MM.1S (cell line): ENCODE results near the gene NFXL1.
A peak's percentile ranks its signal among the peaks of the same experiment; 100 is the strongest.

ENCODE experiments used
- DNase-seq: peaks from one replicate; pipeline ENCODE4 v3.0.0-alpha.2; 2015
- H2AFZ ChIP-seq: fragments of 300-600 bp; sonication (generic); 2 replicates; pipeline ENCODE4 v1.6.0; 2016; ENCODE audit warnings: antibody characterized with exemption, low read length
- H3F3A ChIP-seq: fragments of 300-600 bp; sonication (generic); 2 replicates; pipeline ENCODE4 v1.6.1; 2016; ENCODE audit warnings: mild to moderate bottlenecking, antibody characterized with exemption, low read length, moderate library complexity, mixed read lengths; ENCODE audit not compliant: insufficient read depth
- H3K27ac ChIP-seq: fragments of 300-600 bp; sonication (generic); 2 replicates; pipeline ENCODE4 v1.5.1; 2016; ENCODE audit warnings: mild to moderate bottlenecking, low read length
- H3K27me3 ChIP-seq: fragments of 300-600 bp; sonication (generic); replicated peaks from 2 replicates; pipeline ENCODE4 v1.6.0; 2016; ENCODE audit warnings: low read length; ENCODE audit not compliant: insufficient read depth
- H3K36me3 ChIP-seq: fragments of 300-600 bp; sonication (generic); replicated peaks from 2 replicates; pipeline ENCODE4 v1.6.1; 2016; ENCODE audit warnings: mild to moderate bottlenecking, low read length, mixed read lengths; ENCODE audit not compliant: insufficient read depth
- H3K4me1 ChIP-seq: fragments of 300-600 bp; sonication (generic); 2 replicates; pipeline ENCODE4 v1.6.1; 2016; ENCODE audit warnings: low read length, mixed read lengths
- H3K4me2 ChIP-seq: fragments of 300-600 bp; sonication (generic); 2 replicates; pipeline ENCODE4 v1.6.0; 2016; ENCODE audit warnings: low read depth, low read length
- H3K4me3 ChIP-seq: fragments of 300-600 bp; sonication (generic); 2 replicates; pipeline ENCODE4 v1.5.1; 2016; ENCODE audit warnings: low read length, mixed read lengths
- H3K79me2 ChIP-seq: fragments of 300-600 bp; sonication (generic); 2 replicates; pipeline ENCODE4 v1.6.1; 2016; ENCODE audit warnings: mixed run types, low read length, mixed read lengths
- H3K9ac ChIP-seq: fragments of 300-600 bp; sonication (generic); 2 replicates; pipeline ENCODE4 v1.6.1; 2016; ENCODE audit warnings: low read length, mixed read lengths
- H3K9me2 ChIP-seq: fragments of 300-600 bp; sonication (generic); replicated peaks from 2 replicates; pipeline ENCODE4 v1.6.1; 2016; ENCODE audit warnings: mild to moderate bottlenecking, low read length, mixed read lengths; ENCODE audit not compliant: insufficient read depth
- H3K9me3 ChIP-seq: fragments of 300-600 bp; sonication (generic); replicated peaks from 2 replicates; pipeline ENCODE4 v1.6.1; 2016; ENCODE audit warnings: mild to moderate bottlenecking, low read length, mixed read lengths; ENCODE audit not compliant: insufficient read depth
- H4K20me1 ChIP-seq: fragments of 300-600 bp; sonication (generic); 2 replicates; pipeline ENCODE4 v1.6.1; 2016; ENCODE audit warnings: mild to moderate bottlenecking, low read length, moderate library complexity, mixed read lengths; ENCODE audit not compliant: insufficient read depth
- EZH2 ChIP-seq: fragments of 300-600 bp; sonication (generic); optimal IDR thresholded peaks from 2 replicates; pipeline ENCODE3; 2017; ENCODE audit warnings: low read depth, mild to moderate bottlenecking, antibody characterized with exemption, low read length, mixed read lengths
- EZH2phosphoT487 ChIP-seq: fragments of 300-600 bp; sonication (generic); IDR thresholded peaks from 2 replicates; pipeline ENCODE4 v1.6.1; 2018; ENCODE audit warnings: antibody characterized with exemption, low read length
- TF ChIP-seq, protein P1 (sequence below): fragments of 300-600 bp; sonication (generic); IDR thresholded peaks from 2 replicates; pipeline ENCODE4 v1.5.1; 2016; ENCODE audit warnings: antibody characterized with exemption, low read length, mixed read lengths

NFXL1 gene

GRCh38 chr4:47913330-47913729 is 1.1 kb downstream of the NFXL1 start:
- Histone ChIP-seq H3K79me2 (peaks cover 40% of the 10 kb centered on the region), H3K9me2 (no peaks in the 10 kb centered on the region), H3K4me3 (peak overlapping the region; percentile 92), H3K36me3 (no peaks in the 10 kb centered on the region), H3K4me1 (peaks cover 14% of the 10 kb centered on the region), H3K9ac (peak overlapping the region; percentile 96), H2AFZ (peak overlapping the region; percentile 93), H3K27me3 (no peaks in the 10 kb centered on the region), H4K20me1 (no peaks in the 10 kb centered on the region), H3K27ac (peak overlapping the region; percentile 75; the same call in 1 of the 2 replicates), H3F3A (no peaks in the 10 kb centered on the region), H3K9me3 (no peaks in the 10 kb centered on the region), H3K4me2 (peak overlapping the region; percentile 97)
- TF ChIP-seq EZH2 (no peak), EZH2phosphoT487 (no peak)
- TF ChIP-seq, protein P1, sequence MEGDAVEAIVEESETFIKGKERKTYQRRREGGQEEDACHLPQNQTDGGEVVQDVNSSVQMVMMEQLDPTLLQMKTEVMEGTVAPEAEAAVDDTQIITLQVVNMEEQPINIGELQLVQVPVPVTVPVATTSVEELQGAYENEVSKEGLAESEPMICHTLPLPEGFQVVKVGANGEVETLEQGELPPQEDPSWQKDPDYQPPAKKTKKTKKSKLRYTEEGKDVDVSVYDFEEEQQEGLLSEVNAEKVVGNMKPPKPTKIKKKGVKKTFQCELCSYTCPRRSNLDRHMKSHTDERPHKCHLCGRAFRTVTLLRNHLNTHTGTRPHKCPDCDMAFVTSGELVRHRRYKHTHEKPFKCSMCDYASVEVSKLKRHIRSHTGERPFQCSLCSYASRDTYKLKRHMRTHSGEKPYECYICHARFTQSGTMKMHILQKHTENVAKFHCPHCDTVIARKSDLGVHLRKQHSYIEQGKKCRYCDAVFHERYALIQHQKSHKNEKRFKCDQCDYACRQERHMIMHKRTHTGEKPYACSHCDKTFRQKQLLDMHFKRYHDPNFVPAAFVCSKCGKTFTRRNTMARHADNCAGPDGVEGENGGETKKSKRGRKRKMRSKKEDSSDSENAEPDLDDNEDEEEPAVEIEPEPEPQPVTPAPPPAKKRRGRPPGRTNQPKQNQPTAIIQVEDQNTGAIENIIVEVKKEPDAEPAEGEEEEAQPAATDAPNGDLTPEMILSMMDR, result no peak
- no peak for DNase-seq

DNA sequence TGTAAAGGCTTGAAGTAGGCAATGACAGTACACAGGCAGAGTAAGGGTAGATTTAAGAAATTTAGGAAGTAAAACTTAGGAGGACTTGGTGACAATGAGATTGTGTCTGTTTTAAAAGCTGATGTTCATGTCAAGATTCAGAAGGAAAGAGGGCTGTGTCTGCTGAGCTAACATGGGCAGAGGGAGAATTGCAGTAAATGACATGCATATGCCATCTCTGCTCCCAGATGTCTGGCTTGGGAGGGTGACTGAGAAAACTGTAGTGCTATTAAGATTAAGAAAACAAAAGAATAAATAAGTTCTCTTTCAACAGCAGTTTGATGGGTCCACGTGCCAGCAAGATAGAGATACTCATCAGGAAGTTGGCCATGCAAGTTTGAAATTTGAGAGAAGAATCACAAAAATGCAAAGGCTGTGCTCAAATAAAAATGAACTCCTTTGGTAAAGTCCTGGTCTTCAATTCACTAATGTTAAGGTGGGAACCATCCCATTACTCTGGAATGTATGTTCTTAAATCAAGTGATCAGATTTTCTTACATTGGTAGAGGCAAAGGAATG is 7.2 kb downstream of the NFXL1 start:
- H2AFZ ChIP-seq, result no peak overlapping the region
- no peak overlapping the region for H3K9ac ChIP-seq
- no peak overlapping the region for H3K27ac ChIP-seq
- DNase-seq, result no peak
- H3K36me3 ChIP-seq, result peaks cover 4% of the 10 kb centered on the region; the same call in 1 of the 2 replicates
- no peaks in the 10 kb centered on the region for H3K4me1 ChIP-seq
- no peaks in the 10 kb centered on the region for H3K27me3 ChIP-seq
- TF ChIP-seq EZH2phosphoT487, result no peak
- TF ChIP-seq, protein P1, result no peak
- TF ChIP-seq EZH2, result no peak
- H3K9me2 ChIP-seq, result no peaks in the 10 kb centered on the region
- no peaks in the 10 kb centered on the region for H3F3A ChIP-seq
- H4K20me1 ChIP-seq, result no peaks in the 10 kb centered on the region
- H3K4me3 ChIP-seq, result no peak overlapping the region
- H3K79me2 ChIP-seq, result peaks cover 33% of the 10 kb centered on the region
- no peak overlapping the region for H3K4me2 ChIP-seq
- H3K9me3 ChIP-seq, result no peaks in the 10 kb centered on the region

DNA sequence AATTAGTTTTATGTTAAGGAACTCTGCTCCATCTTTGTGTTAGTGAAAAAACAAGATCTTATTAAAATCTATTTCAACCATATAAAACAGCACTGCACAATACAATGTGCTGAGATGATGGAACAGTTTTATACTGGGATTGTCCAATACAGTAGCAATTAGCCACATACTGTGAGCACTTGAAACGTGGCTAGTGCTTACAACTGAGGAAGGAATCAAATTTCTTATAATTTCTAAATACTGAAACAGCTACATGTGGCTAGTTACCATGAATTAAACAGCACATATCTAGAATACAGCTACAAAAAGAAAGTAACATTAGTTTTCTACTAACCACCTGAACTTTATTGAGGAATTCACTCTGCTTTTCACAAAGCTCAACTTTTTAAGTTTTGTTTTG is 14.7 kb downstream of the NFXL1 start:
- no peak for DNase-seq
- H3F3A ChIP-seq, result no peaks in the 10 kb centered on the region
- no peaks in the 10 kb centered on the region for H3K4me1 ChIP-seq
- H3K27ac ChIP-seq, result no peak overlapping the region
- H3K79me2 ChIP-seq, result no peaks in the 10 kb centered on the region
- no peak overlapping the region for H3K4me2 ChIP-seq
- no peak overlapping the region for H3K9ac ChIP-seq
- no peaks in the 10 kb centered on the region for H3K27me3 ChIP-seq
- H2AFZ ChIP-seq, result no peak overlapping the region
- no peaks in the 10 kb centered on the region for H3K9me2 ChIP-seq
- peaks cover 5% of the 10 kb centered on the region; the same call in 1 of the 2 replicates for H3K36me3 ChIP-seq
- H3K9me3 ChIP-seq, result no peaks in the 10 kb centered on the region
- TF ChIP-seq EZH2phosphoT487 (no peak), EZH2 (no peak)
- TF ChIP-seq, protein P1, result no peak
- no peak overlapping the region for H3K4me3 ChIP-seq
- H4K20me1 ChIP-seq, result no peaks in the 10 kb centered on the region
